ENCODE measurements around the gene WIPF2. TPM values are rescaled to one million over a fixed set of nuclear protein-coding genes. Genes with fewer than 3 reads are reported as not detected.

WIPF2 gene
- polyA plus RNA-seq, 1 experiment = 8.1 TPM

GRCh38 chr17:40182606-40183005 is 36.5 kb upstream of the WIPF2 start:
- POLR2A ChIA-PET = interaction anchor here (0.7 kb wide), 1 partner anchor 27 kb away, joined by 3 read pairs; no protein-coding TSS in a partner anchor
- DNase-seq (ENCODE audit: low read depth, low spot score) = no peak
- no peaks in the 10 kb centered on the region for H3K9me3 ChIP-seq (ENCODE audit: control insufficient read depth, insufficient read depth, low read length)

DNA sequence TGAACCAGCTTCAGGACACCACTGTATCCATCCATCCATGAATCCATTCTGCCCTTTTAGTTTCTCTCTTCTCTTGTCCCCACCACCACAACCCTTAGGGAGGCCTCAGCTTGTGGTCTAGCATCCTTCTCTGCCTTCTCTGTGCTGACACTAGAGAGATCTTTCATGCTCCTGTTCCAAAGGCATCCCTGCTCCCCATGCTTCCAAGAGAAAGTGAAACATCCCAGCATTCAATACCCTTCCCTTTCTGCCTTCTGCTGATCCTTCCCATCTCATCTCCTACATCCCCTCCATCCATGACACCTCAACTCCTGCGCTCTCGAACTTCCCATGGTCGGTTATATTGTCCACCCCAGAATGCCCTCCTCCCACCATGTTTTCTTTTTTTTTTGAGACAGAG is 31.9 kb upstream of the WIPF2 start:
- CTCF ChIA-PET = interaction anchor here (1.9 kb wide), 1 partner anchor 31 kb away, joined by 4 read pairs; no protein-coding TSS in a partner anchor

More at GRCh38 chr17:40182606-40183005, 36.5 kb upstream of the WIPF2 start:
- Histone ChIP-seq H3K27me3 (ENCODE audit: control insufficient read depth, insufficient read depth, low read length) (no peaks in the 10 kb centered on the region), H3K4me3 (ENCODE audit: low read depth, low read length) (no peak overlapping the region), H3K27ac (ENCODE audit: low read depth, low read length) (no peak overlapping the region)
- CTCF ChIA-PET = no interaction called here
- TF ChIP-seq, protein P1, sequence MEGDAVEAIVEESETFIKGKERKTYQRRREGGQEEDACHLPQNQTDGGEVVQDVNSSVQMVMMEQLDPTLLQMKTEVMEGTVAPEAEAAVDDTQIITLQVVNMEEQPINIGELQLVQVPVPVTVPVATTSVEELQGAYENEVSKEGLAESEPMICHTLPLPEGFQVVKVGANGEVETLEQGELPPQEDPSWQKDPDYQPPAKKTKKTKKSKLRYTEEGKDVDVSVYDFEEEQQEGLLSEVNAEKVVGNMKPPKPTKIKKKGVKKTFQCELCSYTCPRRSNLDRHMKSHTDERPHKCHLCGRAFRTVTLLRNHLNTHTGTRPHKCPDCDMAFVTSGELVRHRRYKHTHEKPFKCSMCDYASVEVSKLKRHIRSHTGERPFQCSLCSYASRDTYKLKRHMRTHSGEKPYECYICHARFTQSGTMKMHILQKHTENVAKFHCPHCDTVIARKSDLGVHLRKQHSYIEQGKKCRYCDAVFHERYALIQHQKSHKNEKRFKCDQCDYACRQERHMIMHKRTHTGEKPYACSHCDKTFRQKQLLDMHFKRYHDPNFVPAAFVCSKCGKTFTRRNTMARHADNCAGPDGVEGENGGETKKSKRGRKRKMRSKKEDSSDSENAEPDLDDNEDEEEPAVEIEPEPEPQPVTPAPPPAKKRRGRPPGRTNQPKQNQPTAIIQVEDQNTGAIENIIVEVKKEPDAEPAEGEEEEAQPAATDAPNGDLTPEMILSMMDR (IDR thresholded peaks at IDR 0.05; ENCODE audit: low read depth, low read length) = no peak

DNA sequence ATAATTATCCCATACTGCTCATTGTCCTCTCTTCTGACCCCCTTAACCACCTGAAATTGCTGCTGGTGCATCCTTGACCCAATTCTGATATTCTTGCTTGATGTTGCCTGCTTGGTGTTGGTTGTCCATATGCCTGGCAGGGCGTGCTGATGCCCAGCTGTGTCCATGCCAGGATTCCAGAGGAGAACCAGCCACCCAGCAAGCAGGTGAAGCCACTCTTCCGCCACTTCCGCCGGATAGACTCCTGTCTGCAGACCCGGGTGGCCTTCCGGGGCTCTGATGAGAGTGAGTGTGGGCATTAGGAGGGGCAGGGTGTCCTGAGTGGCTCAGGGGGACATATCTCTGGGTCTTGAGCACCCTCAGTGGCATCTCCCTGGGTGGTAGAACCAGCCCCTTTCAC is 30.4 kb upstream of the WIPF2 start:
- no peak for DNase-seq (ENCODE audit: low read depth, low spot score)
- Histone ChIP-seq H3K9me3 (ENCODE audit: control insufficient read depth, insufficient read depth, low read length) (no peaks in the 10 kb centered on the region), H3K4me3 (ENCODE audit: low read depth, low read length) (no peak overlapping the region), H3K27me3 (ENCODE audit: control insufficient read depth, insufficient read depth, low read length) (no peaks in the 10 kb centered on the region), H3K27ac (ENCODE audit: low read depth, low read length) (no peak overlapping the region)
- TF ChIP-seq, protein P1 (IDR thresholded peaks at IDR 0.05; ENCODE audit: low read depth, low read length) = no peak
- CTCF ChIA-PET = interaction anchor here (0.6 kb wide), 1 partner anchor 24 kb away, joined by 3 read pairs; no protein-coding TSS in a partner anchor
- POLR2A ChIA-PET = no interaction called here

More for the DNA sequence above, 31.9 kb upstream of the WIPF2 start:
- POLR2A ChIA-PET = no interaction called here
- H3K9me3 ChIP-seq (ENCODE audit: control insufficient read depth, insufficient read depth, low read length) = no peaks in the 10 kb centered on the region
- TF ChIP-seq, protein P1 (IDR thresholded peaks at IDR 0.05; ENCODE audit: low read depth, low read length) = no peak
- DNase-seq (ENCODE audit: low read depth, low spot score) = no peak
- no peak overlapping the region for H3K27ac ChIP-seq (ENCODE audit: low read depth, low read length)
- H3K4me3 ChIP-seq (ENCODE audit: low read depth, low read length) = no peak overlapping the region
- H3K27me3 ChIP-seq (ENCODE audit: control insufficient read depth, insufficient read depth, low read length) = no peaks in the 10 kb centered on the region

DNA sequence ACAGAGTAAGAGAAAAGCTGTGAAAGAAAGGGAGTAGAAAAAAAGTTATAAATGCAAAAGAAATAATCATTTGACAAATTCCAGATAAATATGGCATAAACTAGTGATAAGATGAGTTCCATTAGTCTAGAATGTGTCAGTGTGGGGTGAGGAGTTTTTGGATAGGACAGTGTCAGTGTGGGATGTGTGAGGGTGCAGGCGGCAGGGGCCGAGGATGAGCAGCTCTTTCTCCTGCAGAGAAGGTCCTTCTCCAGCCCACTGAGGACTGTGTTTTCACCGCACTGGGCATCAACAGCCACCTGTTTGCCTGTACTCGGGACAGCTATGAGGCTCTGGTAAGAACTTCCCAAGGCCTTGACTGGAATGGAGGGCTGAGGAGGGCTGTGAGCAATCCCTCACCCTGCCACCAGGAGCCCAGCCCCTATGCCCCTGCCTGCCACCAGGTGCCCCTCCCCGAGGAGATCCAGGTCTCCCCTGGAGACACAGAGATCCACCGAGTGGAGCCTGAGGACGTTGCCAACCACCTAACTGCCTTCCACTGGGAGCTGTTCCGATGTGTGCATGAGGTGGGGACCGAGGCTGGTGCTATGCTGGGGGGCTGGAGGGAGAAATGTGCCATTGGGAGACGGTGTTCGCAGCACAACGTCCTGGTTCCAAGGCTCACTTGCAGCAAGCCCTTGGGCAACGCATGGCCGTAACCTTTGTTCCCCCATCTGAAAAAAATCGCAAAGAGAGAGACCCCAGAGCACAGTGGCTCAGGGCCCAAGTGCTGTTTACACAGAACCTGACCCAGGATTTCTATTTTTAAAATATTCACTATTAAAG is 28.7 kb upstream of the WIPF2 start:
- Histone ChIP-seq H3K27me3 (ENCODE audit: control insufficient read depth, insufficient read depth, low read length) (no peaks in the 10 kb centered on the region), H3K9me3 (ENCODE audit: control insufficient read depth, insufficient read depth, low read length) (no peaks in the 10 kb centered on the region), H3K27ac (ENCODE audit: low read depth, low read length) (peak overlapping the region; percentile 11), H3K4me3 (ENCODE audit: low read depth, low read length) (no peak overlapping the region)
- CTCF ChIA-PET = interaction anchor here (0.6 to 5.1 kb wide), 13 partner anchors 11 to 178 kb away, joined by 3 to 40 read pairs (median 5); partner anchors contain the start of gene WIPF2
- TF ChIP-seq, protein P1 (IDR thresholded peaks at IDR 0.05; ENCODE audit: low read depth, low read length) = peak; percentile 49
- no peak for DNase-seq (ENCODE audit: low read depth, low spot score)
- POLR2A ChIA-PET = interaction anchor here (0.7 to 1.0 kb wide), 2 partner anchors 10 to 617 kb away, joined by 3 to 4 read pairs; no protein-coding TSS in a partner anchor

All from AG04450 (cell line).